Adrenal gland (tissue), 12 donors: ENCODE measurements around the gene PAX5. TPM values are rescaled to one million over a fixed set of nuclear protein-coding genes. Genes with fewer than 3 reads are reported as not detected.

Experiments
- DNase-seq, 7 donors: peaks; one replicate each; pipeline ENCODE4 v3.0.0-alpha.2; 2019 to 2020
- H3K27ac ChIP-seq, 5 donors: fragments of 200-600 bp; sonication (generic) in 4 of 5; 1 replicate in 3 of 5; 2 replicates in 2 of 5; pipeline versions ENCODE4 v1.5.1 to v1.8.0; 2016 to 2020; ENCODE audit warnings: mild to moderate bottlenecking in 1 of 5
- H3K27me3 ChIP-seq: fragments of 200-600 bp; 2 replicates; pipeline ENCODE4 v1.8.0; 2021
- H3K36me3 ChIP-seq, 2 donors: fragments of 200-600 bp; replicated peaks in 1 of 2; 1 replicate in 1 of 2; 2 replicates in 1 of 2; pipeline versions ENCODE4 v1.5.1 to v1.8.0; 2018 to 2022
- H3K4me1 ChIP-seq, 2 donors: fragments of 200-600 bp; replicated peaks in 1 of 2; 1 replicate in 1 of 2; 2 replicates in 1 of 2; pipeline versions ENCODE4 v1.5.1 to v1.8.0; 2018 to 2021
- H3K4me3 ChIP-seq, 4 donors: fragments of 200-600 bp; sonication (generic) in 3 of 4; one replicate each; pipeline ENCODE4 v1.5.1; 2016 to 2018
- H3K9me3 ChIP-seq, 3 donors: fragments of 200-600 bp; sonication (generic) in 1 of 3; replicated peaks in 1 of 3; 1 replicate in 2 of 3; 2 replicates in 1 of 3; pipeline versions ENCODE4 v1.5.1 to v1.8.0; 2016 to 2021
- CTCF ChIP-seq, 6 experiments: fragments of 450-650 bp in 4 of 6; fragments of 200-600 bp in 2 of 6; sonication (generic) in 1 of 6; IDR thresholded peaks; 1 replicate in 5 of 6; 2 replicates in 1 of 6; pipeline versions ENCODE4 v1.5.1 to v1.8.0; 2016 to 2021; ENCODE audit warnings: antibody characterized with exemption in 6 of 6, mild to moderate bottlenecking in 2 of 6, moderate library complexity in 1 of 6
- POLR2A ChIP-seq, 2 donors: fragments of 450-650 bp; IDR thresholded peaks; one replicate each; pipeline ENCODE4 v1.6.1; 2017; ENCODE audit warnings: antibody characterized with exemption in 2 of 2, mild to moderate bottlenecking in 2 of 2, moderate library complexity in 1 of 2
- WGBS, 4 donors: extraction: QIAGEN DNeasy Blood & Tissue Kit in 2 of 4; methylation state at CpG; one replicate each; pipeline versions ENCODE4 v1.1.5 to v1.1.7; 2013 to 2017; 5-methylcytosine and 5-hydroxymethylcytosine counted together
- intact Hi-C, 2 donors: fragments of 100-400 bp; cut with DNase I; formaldehyde crosslinking; loops; one replicate each; pipeline versions ENCODE4 v1.14.1 to v1.15.0; 2022 to 2023
- polyA plus RNA-seq, 3 donors: library from polyadenylated mRNA; stranded (reverse); fragments of 200-250 nt in 2 of 3; fragments of 350-450 nt in 1 of 3; fragmentation: Illumina TruSeq in 1 of 3; extraction: RNeasy Lipid Tissue Mini Kit (QIAGEN cat#74804) in 1 of 3; gene quantifications; one replicate each; pipeline ENCODE4 v1.2.3, GENCODE V29; 2013 to 2014
- total RNA-seq, 9 donors: library from RNA; depleted of rRNA in 4 of 9; stranded (reverse); fragments of >200 nt in 4 of 9; fragments of 120-200 nt in 1 of 9; fragmentation: NEBNext Ultra II Directional in 1 of 9; extraction: Animal tissue kit (Norgen Biotek cat#: 25700) in 1 of 9; gene quantifications; one replicate each; pipeline versions ENCODE4 v1.1.0 to v1.2.4, GENCODE V29; 2013 to 2023
- donor health status: healthy with polysubstance abuse.
- donor health status: Bipolar disorder and iron deficiency.
- donor health status: DM: yes; HTN: yes; CAD: no.
- donor health status: DM: no; HTN: no; CAD: no.
- donor health status: DM: no; HTN: no; CAD: no.
- donor health status: DM: yes; HTN: yes; CAD: no.

PAX5 gene
- total and polyA plus RNA-seq, 12 donors: under 0.01 to 0.22 (median 0.09) TPM; not detected in 6

- no peaks in the 10 kb centered on the region for H3K4me1 ChIP-seq
- H3K36me3 ChIP-seq: no peaks in the 10 kb centered on the region
- H3K27me3 ChIP-seq: no peaks in the 10 kb centered on the region
- 65 to 70% (median 67%) methylated on average over 6 of the region's 6 CpGs for WGBS, 4 donors
- intact Hi-C loops: no loop called here
- DNase-seq: peak in 1 of 7 donors; percentile 9
- no peak overlapping the region for H3K4me3 ChIP-seq
- no peaks in the 10 kb centered on the region for H3K9me3 ChIP-seq
- no peak overlapping the region for H3K27ac ChIP-seq
- TF ChIP-seq POLR2A (IDR thresholded peaks at IDR 0.05): no peak
- TF ChIP-seq CTCF (IDR thresholded peaks at IDR 0.05): no peak
Measured at GRCh38 chr9:36938617-36939016, 95.5 kb downstream of the PAX5 start.

GRCh38 chr9:36937951-36938350, 96.1 kb downstream of the PAX5 start:
- H3K9me3 ChIP-seq: no peaks in the 10 kb centered on the region
- intact Hi-C loops: no loop called here
- WGBS, 4 donors: 51 to 67% (median 63%) methylated on average over 4 of the region's 4 CpGs
- no peaks in the 10 kb centered on the region for H3K4me1 ChIP-seq
- no peak for TF ChIP-seq POLR2A (IDR thresholded peaks at IDR 0.05)
- no peak for TF ChIP-seq CTCF (IDR thresholded peaks at IDR 0.05)
- no peak overlapping the region for H3K27ac ChIP-seq
- H3K27me3 ChIP-seq: no peaks in the 10 kb centered on the region
- no peaks in the 10 kb centered on the region for H3K36me3 ChIP-seq
- DNase-seq: no peak
- H3K4me3 ChIP-seq: no peak overlapping the region

- H3K4me1 ChIP-seq: no peaks in the 10 kb centered on the region
- H3K27ac ChIP-seq: no peak overlapping the region
- H3K4me3 ChIP-seq: no peak overlapping the region
- intact Hi-C loops: no loop called here
- DNase-seq: peak in 1 of 7 donors; percentile 18
- H3K27me3 ChIP-seq: no peaks in the 10 kb centered on the region
- no peaks in the 10 kb centered on the region for H3K36me3 ChIP-seq
- no peaks in the 10 kb centered on the region for H3K9me3 ChIP-seq
- 58 to 76% (median 68%) methylated on average over 6 to 7 of the region's 7 CpGs for WGBS, 4 donors
- TF ChIP-seq POLR2A (IDR thresholded peaks at IDR 0.05) (no peak), CTCF (IDR thresholded peaks at IDR 0.05) (no peak)
Measured at GRCh38 chr9:36937346-36937745, 96.7 kb downstream of the PAX5 start.

- no peaks in the 10 kb centered on the region for H3K9me3 ChIP-seq
- no peak overlapping the region for H3K27ac ChIP-seq
- no peak for DNase-seq
- H3K27me3 ChIP-seq: peaks cover 4% of the 10 kb centered on the region
- H3K36me3 ChIP-seq: no peaks in the 10 kb centered on the region
- intact Hi-C loops: no loop called here
- no peaks in the 10 kb centered on the region for H3K4me1 ChIP-seq
- TF ChIP-seq CTCF (IDR thresholded peaks at IDR 0.05): no peak
- no peak for TF ChIP-seq POLR2A (IDR thresholded peaks at IDR 0.05)
- H3K4me3 ChIP-seq: no peak overlapping the region
Measured at GRCh38 chr9:36936498-36936831, 97.6 kb downstream of the PAX5 start.
